K562 (cell line): Measurements from ENCODE around the gene GMPR2. TPM values are rescaled to one million over a fixed set of nuclear protein-coding genes. Genes with fewer than 3 reads are reported as not detected.
A peak's percentile ranks its signal among the peaks of the same experiment; 100 is the strongest.

ENCODE experiments used
- ADNP ChIP-seq: fragments of 200-800 bp; sonication (Bioruptor generic); IDR thresholded peaks from 2 replicates; pipeline ENCODE4 v1.6.1; 2016; ENCODE audit warnings: missing genetic modification characterization, missing compliant biosample characterization
- BRF1 ChIP-seq: IDR thresholded peaks from 3 replicates; pipeline ENCODE4 v1.6.1; 2011; ENCODE audit warnings: borderline replicate concordance, mild to moderate bottlenecking; ENCODE audit not compliant: insufficient read length; ENCODE audit errors: extremely low read depth
- CHD4 ChIP-seq: fragments of 200-600 bp; sonication (generic); IDR thresholded peaks from 3 replicates; pipeline ENCODE4 v1.6.1; 2012; ENCODE audit warnings: low read depth, mild to moderate bottlenecking, mixed read lengths, low read length, inconsistent platforms; ENCODE audit not compliant: insufficient read depth, insufficient replicate concordance, poor library complexity, severe bottlenecking
- FIP1L1 ChIP-seq: fragments of 200-400 bp; formaldehyde crosslinking; IDR thresholded peaks from 2 replicates; pipeline ENCODE4 v1.6.1; 2018; ENCODE audit warnings: mild to moderate bottlenecking, low read depth, low read length; ENCODE audit not compliant: poor library complexity, severe bottlenecking
- GATA2 ChIP-seq: sonication (generic); formaldehyde crosslinking; IDR thresholded peaks from 2 replicates; pipeline ENCODE4 v1.4.0; 2020; ENCODE audit warnings: mild to moderate bottlenecking, missing genetic modification reagents
- HBP1 ChIP-seq: fragments of 450-650 bp; formaldehyde crosslinking; IDR thresholded peaks from 2 replicates; pipeline ENCODE4 v1.4.0; 2022; ENCODE audit warnings: missing genetic modification characterization
- HNRNPH1 ChIP-seq: fragments of 200-400 bp; formaldehyde crosslinking; optimal IDR thresholded peaks from 2 replicates; pipeline ENCODE3; 2017; ENCODE audit warnings: low read depth, mild to moderate bottlenecking, low read length, moderate library complexity
- NONO ChIP-seq, 2 experiments: fragments of 200-400 bp in 1 of 2; fragments of 450-650 bp in 1 of 2; formaldehyde crosslinking in 1 of 2; IDR thresholded peaks; 2 replicates each; pipeline ENCODE4 v1.6.1; 2017; ENCODE audit warnings: low read depth in 2 of 2, mild to moderate bottlenecking in 2 of 2, moderate library complexity in 2 of 2, low read length in 1 of 2
- PRMT5 ChIP-seq: sonication (generic); formaldehyde crosslinking; IDR thresholded peaks from 2 replicates; pipeline ENCODE4 v1.5.0; 2020; ENCODE audit warnings: missing genetic modification reagents
- TCF7L2 ChIP-seq: fragments of 150-350 bp; IDR thresholded peaks from 2 replicates; pipeline ENCODE4 v1.6.1; 2016; ENCODE audit warnings: low read depth, mild to moderate bottlenecking, low read length, moderate library complexity
- THRB ChIP-seq: fragments of 450-650 bp; formaldehyde crosslinking; conservative IDR thresholded peaks from 2 replicates; pipeline ENCODE4 v1.4.0; 2022; ENCODE audit warnings: mild to moderate bottlenecking, missing genetic modification characterization
- XRCC3 ChIP-seq: fragments of 450-650 bp; IDR thresholded peaks from 2 replicates; pipeline ENCODE4 v1.6.1; 2017; ENCODE audit warnings: mild to moderate bottlenecking, moderate library complexity
- ZBTB33 ChIP-seq: sonication (generic); formaldehyde crosslinking; IDR thresholded peaks from 2 replicates; pipeline ENCODE4 v1.8.1; 2023; ENCODE audit warnings: mild to moderate bottlenecking, missing genetic modification reagents
- ZNF766 ChIP-seq: fragments of 200-800 bp; sonication (Bioruptor generic); conservative IDR thresholded peaks from 2 replicates; pipeline ENCODE4 v1.6.1; 2016; ENCODE audit warnings: missing genetic modification characterization, missing compliant biosample characterization
- polyA plus RNA-seq, 8 experiments: library from polyadenylated mRNA; depleted of rRNA in 4 of 8; stranded (reverse) in 5 of 8; unstranded in 3 of 8; fragments of >200 nt; fragmentation: Nextera tagmentation in 2 of 8; fragmentation: Illumina TruSeq in 1 of 8; extraction: Ambion mirVana in 2 of 8; extraction: Trizol in 1 of 8; gene quantifications; 2 replicates each; pipeline versions ENCODE4 v1.2.1 to v1.2.3, GENCODE V29; 2011 to 2014; ENCODE audit warnings: inconsistent platforms in 1 of 8, missing spikeins in 1 of 8
- total RNA-seq, 7 experiments: library from RNA; depleted of rRNA in 6 of 7; stranded (reverse); fragments of >200 nt in 6 of 7; fragmentation: Illumina TruSeq in 2 of 7; extraction: Trizol in 2 of 7; gene quantifications; 2 replicates each; pipeline versions ENCODE4 v1.2.1 to v1.2.3, GENCODE V29; 2011 to 2021; ENCODE audit warnings: low replicate concordance in 1 of 7
- TF ChIP-seq, protein P1 (sequence below): fragments of 450-650 bp; IDR thresholded peaks from 2 replicates; pipeline ENCODE4 v1.6.1; 2017; ENCODE audit warnings: mild to moderate bottlenecking, moderate library complexity
- TF ChIP-seq, protein P2 (sequence below), 2 experiments: fragments of 450-650 bp; conservative IDR thresholded peaks; 2 replicates each; pipeline ENCODE4 v1.6.1; 2017; ENCODE audit warnings: mild to moderate bottlenecking in 2 of 2, moderate library complexity in 2 of 2

The GMPR2 gene
- total and polyA plus RNA-seq, 9 of the 15 experiments (the other 6 are each of a cell fraction or from before 2014, with no cell fraction given): 26.4 to 67.4 (median 36.3) TPM

GRCh38 chr14:24212924-24213865 lies 19.5 kb upstream of the GMPR2 start, which contains the start of gene CHMP4A (continued):
- TF ChIP-seq HBP1 (CRISPR knock-in tag) (0 out of 2 replicates have a peak, but pooled peaks have one; percentile 6), BRF1 (no peak), GATA2 (no peak), FIP1L1 (peak; percentile 63), ADNP (no peak), CHD4 (no peak), NONO (IDR thresholded peaks at IDR 0.05; ENCODE audit: low read depth in 2 of 2, low read length in 1 of 2) (no peak; a peak in 1 of 4 replicates), ZBTB33 (no peak), TCF7L2 (no peak), THRB (CRISPR knock-in tag) (0 out of 2 replicates have a peak, but pooled peaks have one; percentile 24), PRMT5 (no peak), XRCC3 (no peak), ZNF766 (CRISPR knock-in tag) (0 out of 2 replicates have a peak, but pooled peaks have one; percentile 48), HNRNPH1 (no peak)
- TF ChIP-seq, protein P1, sequence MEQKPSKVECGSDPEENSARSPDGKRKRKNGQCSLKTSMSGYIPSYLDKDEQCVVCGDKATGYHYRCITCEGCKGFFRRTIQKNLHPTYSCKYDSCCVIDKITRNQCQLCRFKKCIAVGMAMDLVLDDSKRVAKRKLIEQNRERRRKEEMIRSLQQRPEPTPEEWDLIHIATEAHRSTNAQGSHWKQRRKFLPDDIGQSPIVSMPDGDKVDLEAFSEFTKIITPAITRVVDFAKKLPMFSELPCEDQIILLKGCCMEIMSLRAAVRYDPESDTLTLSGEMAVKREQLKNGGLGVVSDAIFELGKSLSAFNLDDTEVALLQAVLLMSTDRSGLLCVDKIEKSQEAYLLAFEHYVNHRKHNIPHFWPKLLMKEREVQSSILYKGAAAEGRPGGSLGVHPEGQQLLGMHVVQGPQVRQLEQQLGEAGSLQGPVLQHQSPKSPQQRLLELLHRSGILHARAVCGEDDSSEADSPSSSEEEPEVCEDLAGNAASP: no peak
- TF ChIP-seq, protein P2, sequence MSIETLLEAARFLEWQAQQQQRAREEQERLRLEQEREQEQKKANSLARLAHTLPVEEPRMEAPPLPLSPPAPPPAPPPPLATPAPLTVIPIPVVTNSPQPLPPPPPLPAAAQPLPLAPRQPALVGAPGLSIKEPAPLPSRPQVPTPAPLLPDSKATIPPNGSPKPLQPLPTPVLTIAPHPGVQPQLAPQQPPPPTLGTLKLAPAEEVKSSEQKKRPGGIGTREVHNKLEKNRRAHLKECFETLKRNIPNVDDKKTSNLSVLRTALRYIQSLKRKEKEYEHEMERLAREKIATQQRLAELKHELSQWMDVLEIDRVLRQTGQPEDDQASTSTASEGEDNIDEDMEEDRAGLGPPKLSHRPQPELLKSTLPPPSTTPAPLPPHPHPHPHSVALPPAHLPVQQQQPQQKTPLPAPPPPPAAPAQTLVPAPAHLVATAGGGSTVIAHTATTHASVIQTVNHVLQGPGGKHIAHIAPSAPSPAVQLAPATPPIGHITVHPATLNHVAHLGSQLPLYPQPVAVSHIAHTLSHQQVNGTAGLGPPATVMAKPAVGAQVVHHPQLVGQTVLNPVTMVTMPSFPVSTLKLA (conservative IDR thresholded peaks at IDR 0.05): peak; percentile 79 to 90
